IgD-negative memory B cell (primary cell): ENCODE measurements around the gene MYBPC3. TPM values are rescaled to one million over a fixed set of nuclear protein-coding genes. Genes with fewer than 3 reads are reported as not detected.

Experiments used
- H3K27ac Mint-ChIP-seq, 3 donors: one replicate each; pipeline ENCODE4 v1.8.0; 2020 to 2022; ENCODE audit warnings: mild to moderate bottlenecking in 3 of 3, mixed read lengths in 3 of 3, moderate library complexity in 1 of 3
- H3K27me3 Mint-ChIP-seq: one replicate; pipeline ENCODE4 v1.8.0; 2021; ENCODE audit warnings: mixed read lengths
- H3K36me3 Mint-ChIP-seq: one replicate; pipeline ENCODE4 v1.8.0; 2020; ENCODE audit warnings: mild to moderate bottlenecking, mixed read lengths
- H3K4me1 Mint-ChIP-seq, 3 donors: one replicate each; pipeline ENCODE4 v1.8.0; 2020 to 2022; ENCODE audit warnings: mixed read lengths in 3 of 3, mild to moderate bottlenecking in 1 of 3
- H3K4me3 Mint-ChIP-seq, 4 donors: one replicate each; pipeline ENCODE4 v1.8.0; 2020 to 2022; ENCODE audit warnings: mild to moderate bottlenecking in 4 of 4, mixed read lengths in 4 of 4, moderate library complexity in 3 of 4
- H3K9me3 Mint-ChIP-seq, 3 donors: one replicate each; pipeline ENCODE4 v1.8.0; 2020 to 2021; ENCODE audit warnings: mixed read lengths in 3 of 3, mild to moderate bottlenecking in 1 of 3
- polyA plus RNA-seq: library from polyadenylated mRNA; unstranded; fragments of 300-500 nt; fragmentation: Illumina TruSeq; gene quantifications from one replicate; pipeline ENCODE4 v1.2.3, GENCODE V29; 2021

Gene MYBPC3
- polyA plus RNA-seq, 1 donor from 2014 or later, result not detected

- peak overlapping the region; percentile 25 to 97 (median 67) for H3K27ac Mint-ChIP-seq
- H3K27me3 Mint-ChIP-seq, result no peaks in the 10 kb centered on the region
- H3K9me3 Mint-ChIP-seq, result no peaks in the 10 kb centered on the region
- no peaks in the 10 kb centered on the region for H3K36me3 Mint-ChIP-seq
- H3K4me1 Mint-ChIP-seq, result peaks cover 10 to 35% (median 23%) of the 10 kb centered on the region in 3 donors
- H3K4me3 Mint-ChIP-seq, result peak overlapping the region in 3 of 4 donors; percentile 2 to 67 (median 41)
These were observed 38.6 kb upstream of the MYBPC3 start for GRCh38 chr11:47391077-47391583.

GRCh38 chr11:47390422-47390760 lies 37.9 kb upstream of the MYBPC3 start:
- Mint-ChIP-seq H3K27ac (peak overlapping the region in 2 of 3 donors; percentile 67 to 97), H3K27me3 (no peaks in the 10 kb centered on the region), H3K36me3 (no peaks in the 10 kb centered on the region), H3K4me3 (peak overlapping the region in 1 of 4 donors; percentile 2), H3K4me1 (peaks cover 7 to 29% (median 19%) of the 10 kb centered on the region in 3 donors), H3K9me3 (no peaks in the 10 kb centered on the region)

GRCh38 chr11:47389577-47390421 lies 37.3 kb upstream of the MYBPC3 start:
- H3K27ac Mint-ChIP-seq, result peak overlapping the region in 2 of 3 donors; percentile 9 to 24
- peak overlapping the region in 2 of 4 donors; percentile 34 to 47 for H3K4me3 Mint-ChIP-seq

GRCh38 chr11:47388697-47389576 lies 36.4 kb upstream of the MYBPC3 start:
- H3K27me3 Mint-ChIP-seq, result no peaks in the 10 kb centered on the region
- no peak overlapping the region for H3K27ac Mint-ChIP-seq
- no peaks in the 10 kb centered on the region for H3K36me3 Mint-ChIP-seq
- H3K4me3 Mint-ChIP-seq, result no peak overlapping the region
- H3K9me3 Mint-ChIP-seq, result no peaks in the 10 kb centered on the region
- peaks cover 2 to 22% (median 13%) of the 10 kb centered on the region in 3 donors for H3K4me1 Mint-ChIP-seq

More at GRCh38 chr11:47389577-47390421, 37.3 kb upstream of the MYBPC3 start:
- Mint-ChIP-seq H3K4me1 (peaks cover 6 to 27% (median 18%) of the 10 kb centered on the region in 3 donors), H3K36me3 (no peaks in the 10 kb centered on the region), H3K27me3 (no peaks in the 10 kb centered on the region), H3K9me3 (no peaks in the 10 kb centered on the region)

- Mint-ChIP-seq H3K4me3 (no peak overlapping the region), H3K27me3 (no peaks in the 10 kb centered on the region), H3K9me3 (no peaks in the 10 kb centered on the region), H3K4me1 (peaks cover 0 to 17% (median 10%) of the 10 kb centered on the region in 3 donors), H3K27ac (no peak overlapping the region), H3K36me3 (no peaks in the 10 kb centered on the region)
These were observed 35.6 kb upstream of the MYBPC3 start for GRCh38 chr11:47387944-47388696.

GRCh38 chr11:47384498-47384897 lies 32.0 kb upstream of the MYBPC3 start:
- Mint-ChIP-seq H3K4me1 (peaks cover 0 to 4% (median 2%) of the 10 kb centered on the region in 3 donors), H3K27ac (no peak overlapping the region), H3K27me3 (no peaks in the 10 kb centered on the region), H3K36me3 (no peaks in the 10 kb centered on the region), H3K9me3 (no peaks in the 10 kb centered on the region), H3K4me3 (no peak overlapping the region)

GRCh38 chr11:47383071-47383470 lies 30.6 kb upstream of the MYBPC3 start:
- H3K4me3 Mint-ChIP-seq, result no peak overlapping the region
- H3K27me3 Mint-ChIP-seq, result no peaks in the 10 kb centered on the region
- H3K27ac Mint-ChIP-seq, result no peak overlapping the region
- no peaks in the 10 kb centered on the region for H3K36me3 Mint-ChIP-seq
- H3K9me3 Mint-ChIP-seq, result no peaks in the 10 kb centered on the region
- peaks cover 4 to 7% (median 5%) of the 10 kb centered on the region in 3 donors for H3K4me1 Mint-ChIP-seq

GRCh38 chr11:47380078-47380477 lies 27.6 kb upstream of the MYBPC3 start:
- no peaks in the 10 kb centered on the region for H3K27me3 Mint-ChIP-seq

GRCh38 chr11:47379317-47379716 lies 26.8 kb upstream of the MYBPC3 start:
- Mint-ChIP-seq H3K36me3 (no peaks in the 10 kb centered on the region), H3K4me1 (peaks cover 8 to 23% (median 10%) of the 10 kb centered on the region in 3 donors), H3K9me3 (no peaks in the 10 kb centered on the region), H3K27me3 (no peaks in the 10 kb centered on the region), H3K4me3 (no peak overlapping the region), H3K27ac (no peak overlapping the region)

More at GRCh38 chr11:47380078-47380477, 27.6 kb upstream of the MYBPC3 start:
- no peaks in the 10 kb centered on the region for H3K9me3 Mint-ChIP-seq
- H3K27ac Mint-ChIP-seq, result no peak overlapping the region
- no peak overlapping the region for H3K4me3 Mint-ChIP-seq
- no peaks in the 10 kb centered on the region for H3K36me3 Mint-ChIP-seq
- peaks cover 5 to 16% (median 10%) of the 10 kb centered on the region in 3 donors for H3K4me1 Mint-ChIP-seq

- H3K27ac Mint-ChIP-seq, result no peak overlapping the region
- H3K27me3 Mint-ChIP-seq, result no peaks in the 10 kb centered on the region
- H3K4me3 Mint-ChIP-seq, result peak overlapping the region in 3 of 4 donors; percentile 87 to 95 (median 93)
These were observed 26.3 kb upstream of the MYBPC3 start for GRCh38 chr11:47378836-47379170.

GRCh38 chr11:47378010-47378835 lies 25.7 kb upstream of the MYBPC3 start, which contains the start of gene SPI1:
SPI1 (minus strand) TSS chr11:47378547; CDS start chr11:47378353, 194 bp downstream.
- no peak within 1 kb of the TSS for H3K27ac Mint-ChIP-seq
- peak within 1 kb of the TSS in 3 of 4 donors; percentile 87 to 95 (median 93) for H3K4me3 Mint-ChIP-seq

More at GRCh38 chr11:47378836-47379170, 26.3 kb upstream of the MYBPC3 start:
- no peaks in the 10 kb centered on the region for H3K9me3 Mint-ChIP-seq
- peaks cover 10 to 24% (median 13%) of the 10 kb centered on the region in 3 donors for H3K4me1 Mint-ChIP-seq
- no peaks in the 10 kb centered on the region for H3K36me3 Mint-ChIP-seq

GRCh38 chr11:47377571-47378009 lies 25.1 kb upstream of the MYBPC3 start:
- H3K4me3 Mint-ChIP-seq, result peak overlapping the region in 3 of 4 donors; percentile 87 to 95 (median 93)
- no peaks in the 10 kb centered on the region for H3K36me3 Mint-ChIP-seq
- H3K27me3 Mint-ChIP-seq, result no peaks in the 10 kb centered on the region
- no peak overlapping the region for H3K27ac Mint-ChIP-seq
- no peaks in the 10 kb centered on the region for H3K9me3 Mint-ChIP-seq
- H3K4me1 Mint-ChIP-seq, result peaks cover 10 to 25% (median 15%) of the 10 kb centered on the region in 3 donors

More at GRCh38 chr11:47378010-47378835, 25.7 kb upstream of the MYBPC3 start, which contains the start of gene SPI1:
- no peaks in the 10 kb centered on the region for H3K27me3 Mint-ChIP-seq
- peaks cover 10 to 24% (median 15%) of the 10 kb centered on the region in 3 donors for H3K4me1 Mint-ChIP-seq
- no peaks in the 10 kb centered on the region for H3K9me3 Mint-ChIP-seq
- H3K36me3 Mint-ChIP-seq, result no peaks in the 10 kb centered on the region
